SK-N-SH (cell line): ENCODE measurements around the gene WFDC2. TPM values are rescaled to one million over a fixed set of nuclear protein-coding genes. Genes with fewer than 3 reads are reported as not detected.

Source experiments
- CTCF ChIA-PET: fragments of 300-600, 350-600 bp; formaldehyde crosslinking; extraction: SDS; loops from one replicate; lab custom pipeline; 2021; lab: Yijun Ruan, JAX
- POLR2A ChIA-PET: fragments of 350-600 bp; sonication (Branson Sonifier 250); formaldehyde crosslinking; extraction: SDS; loops from one replicate; lab custom pipeline; 2020; ENCODE audit warnings: antibody characterized with exemption, inconsistent platforms; lab: Yijun Ruan, JAX
- DNase-seq: peaks from one replicate; pipeline ENCODE4 v3.0.0; 2012
- H2AFZ ChIP-seq: fragments of 200-600 bp; sonication (generic); 2 replicates; pipeline ENCODE4 v1.8.1; 2016; ENCODE audit warnings: antibody characterized with exemption, mild to moderate bottlenecking, low read depth
- H3F3A ChIP-seq: fragments of 200-600 bp; sonication (generic); replicated peaks from 2 replicates; pipeline ENCODE3; 2016; ENCODE audit warnings: antibody characterized with exemption, mild to moderate bottlenecking; ENCODE audit not compliant: insufficient read depth
- H3K27ac ChIP-seq, 2 experiments: fragments of 200-500 bp in 1 of 2; fragments of 200-600 bp in 1 of 2; sonication (Bioruptor generic) in 1 of 2; sonication (generic), shearing (Covaris generic) in 1 of 2; 2 replicates each; pipeline versions ENCODE4 v1.5.1 to v1.6.1; 2014 to 2016; ENCODE audit warnings: low read depth in 2 of 2, inconsistent platforms in 1 of 2, low read length in 1 of 2, mild to moderate bottlenecking in 1 of 2, mixed read lengths in 1 of 2
- H3K27me3 ChIP-seq: fragments of 200-600 bp; sonication (generic), shearing (Covaris generic); 2 replicates; pipeline ENCODE4 v1.6.1; 2016; ENCODE audit warnings: mixed run types; ENCODE audit not compliant: insufficient read depth
- H3K36me3 ChIP-seq, 2 experiments: fragments of 200-500 bp in 1 of 2; fragments of 200-600 bp in 1 of 2; sonication (Bioruptor generic) in 1 of 2; sonication (generic) in 1 of 2; replicated peaks in 1 of 2; 2 replicates each; pipeline versions ENCODE3 to v1.5.1; 2014 to 2016; ENCODE audit warnings: low read length in 1 of 2, mild to moderate bottlenecking in 1 of 2; ENCODE audit not compliant: insufficient read depth in 2 of 2, control insufficient read depth in 1 of 2
- H3K4me1 ChIP-seq, 2 experiments: fragments of 200-500 bp in 1 of 2; fragments of 200-600 bp in 1 of 2; sonication (Bioruptor generic) in 1 of 2; sonication (generic), shearing (Covaris generic) in 1 of 2; 2 replicates each; pipeline versions ENCODE4 v1.5.1 to v1.6.1; 2014 to 2016; ENCODE audit warnings: low read depth in 1 of 2, low read length in 1 of 2, mixed run types in 1 of 2; ENCODE audit not compliant: insufficient read depth in 2 of 2, control insufficient read depth in 1 of 2
- H3K4me2 ChIP-seq: fragments of 200-600 bp; sonication (generic), shearing (Covaris generic); 2 replicates; pipeline ENCODE4 v1.6.1; 2017; ENCODE audit warnings: mixed run types
- H3K4me3 ChIP-seq, 2 experiments: fragments of 200-500 bp in 1 of 2; fragments of 200-600 bp in 1 of 2; sonication (Bioruptor generic) in 1 of 2; sonication (generic), shearing (Covaris generic) in 1 of 2; 2 replicates each; pipeline versions ENCODE4 v1.5.1 to v1.8.1; 2014 to 2016; ENCODE audit warnings: low read depth in 2 of 2, inconsistent platforms in 1 of 2, low read length in 1 of 2, mild to moderate bottlenecking in 1 of 2, mixed read lengths in 1 of 2, moderate library complexity in 1 of 2
- H3K79me2 ChIP-seq: fragments of 200-600 bp; sonication (generic); 2 replicates; pipeline ENCODE4 v1.8.1; 2017; ENCODE audit warnings: mild to moderate bottlenecking; ENCODE audit not compliant: insufficient read depth
- H3K9ac ChIP-seq: fragments of 200-600 bp; sonication (generic); 2 replicates; pipeline ENCODE4 v1.6.1; 2017; ENCODE audit warnings: mixed run types
- H3K9me2 ChIP-seq: fragments of 200-600 bp; sonication (generic); 2 replicates; pipeline ENCODE4 v1.6.1; 2017; ENCODE audit warnings: mixed run types
- H3K9me3 ChIP-seq: fragments of 200-600 bp; sonication (generic); 2 replicates; pipeline ENCODE4 v1.6.1; 2017; ENCODE audit warnings: mixed run types, mild to moderate bottlenecking, moderate library complexity
- H4K20me1 ChIP-seq: fragments of 200-600 bp; sonication (generic); 2 replicates; pipeline ENCODE4 v1.6.1; 2017; ENCODE audit warnings: mild to moderate bottlenecking, mixed run types; ENCODE audit not compliant: insufficient read depth
- EZH2phosphoT487 ChIP-seq: fragments of 200-600 bp; sonication (generic); IDR thresholded peaks from 2 replicates; pipeline ENCODE4 v1.6.1; 2017; ENCODE audit warnings: low read depth, mixed run types, mild to moderate bottlenecking, antibody characterized with exemption, moderate library complexity, borderline replicate concordance
- FOXJ3 ChIP-seq: sonication (generic); formaldehyde crosslinking; IDR thresholded peaks from 2 replicates; pipeline ENCODE4 v1.5.1; 2020; ENCODE audit warnings: mild to moderate bottlenecking, missing genetic modification reagents
- GATA2 ChIP-seq: sonication (generic); formaldehyde crosslinking; IDR thresholded peaks from 2 replicates; pipeline ENCODE4 v1.5.0; 2020; ENCODE audit warnings: mild to moderate bottlenecking, missing genetic modification reagents
- JUND ChIP-seq: IDR thresholded peaks from 2 replicates; pipeline ENCODE4 v1.4.0; 2012
- NRF1 ChIP-seq: IDR thresholded peaks from 2 replicates; pipeline ENCODE4 v1.6.1; 2012; ENCODE audit warnings: low read depth, mild to moderate bottlenecking, low read length
- SMC3 ChIP-seq: IDR thresholded peaks from 2 replicates; pipeline ENCODE4 v1.6.1; 2012; ENCODE audit warnings: low read depth, low read length, improper control_type of control experiment
- TCF12 ChIP-seq: IDR thresholded peaks from 2 replicates; pipeline ENCODE4 v1.4.0; 2012
- USF1 ChIP-seq: IDR thresholded peaks from 2 replicates; pipeline ENCODE4 v1.4.0; 2012; ENCODE audit warnings: low read depth, borderline replicate concordance
- ZBTB33 ChIP-seq: IDR thresholded peaks from 2 replicates; pipeline ENCODE4 v1.4.0; 2012; ENCODE audit warnings: low read depth, borderline replicate concordance
- WGBS: methylation state at CpG from one replicate; pipeline ENCODE4 v1.1.6; 2017; ENCODE audit warnings: low lambda C conversion rate; 5-methylcytosine and 5-hydroxymethylcytosine counted together
- polyA plus RNA-seq, 3 experiments: library from polyadenylated mRNA; depleted of rRNA; stranded (reverse); fragments of >200 nt; gene quantifications; 2 replicates each; pipeline ENCODE4 v1.2.3, GENCODE V29; 2012
- TF ChIP-seq, protein P1 (sequence below): IDR thresholded peaks from 2 replicates; pipeline ENCODE4 v1.6.1; 2012; ENCODE audit warnings: mild to moderate bottlenecking, low read depth, low read length, moderate library complexity

WFDC2 gene
- polyA plus RNA-seq, 1 of the 3 experiments (the other 2 are of a cell fraction) = 0.21 TPM

DNA sequence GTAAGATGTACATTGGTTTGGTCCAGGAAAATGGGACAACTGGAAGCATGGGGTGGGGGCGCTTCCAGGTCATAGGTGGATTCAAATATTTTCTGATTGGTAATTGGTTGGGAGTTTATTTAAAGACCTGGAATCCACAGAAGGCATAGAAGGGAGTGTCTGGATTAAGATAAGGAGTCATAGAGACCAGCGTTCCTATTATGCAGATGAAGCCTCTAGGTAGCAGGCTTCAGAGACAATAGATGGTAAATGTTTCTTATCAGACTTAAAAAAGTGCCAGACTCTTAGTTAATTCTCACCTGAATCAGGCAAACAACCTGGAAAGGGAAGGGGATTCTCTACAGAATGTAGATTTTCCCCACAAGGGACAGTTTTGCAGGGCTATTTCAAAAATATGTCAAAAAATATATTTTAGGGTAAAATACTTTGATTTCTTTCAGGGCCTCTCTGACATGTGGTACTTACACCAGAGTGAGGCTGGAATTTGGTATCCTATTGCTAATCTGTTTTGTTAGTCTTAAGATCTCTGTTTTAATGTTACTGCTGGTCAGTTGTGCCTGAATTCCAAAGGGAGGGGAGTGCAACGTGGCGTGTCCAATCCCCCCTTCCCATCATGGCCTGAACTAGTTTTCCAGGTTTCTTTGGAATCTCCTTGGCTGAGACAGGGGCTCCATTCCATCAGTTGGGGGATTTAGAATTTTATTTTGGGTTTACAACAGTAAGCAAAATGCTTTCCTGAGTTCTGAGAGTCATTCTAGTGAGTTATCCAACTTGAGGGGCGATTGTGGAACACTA is 28.5 kb upstream of the WFDC2 start:
- Histone ChIP-seq H2AFZ (no peak overlapping the region), H3K27ac (no peak overlapping the region), H4K20me1 (no peaks in the 10 kb centered on the region), H3K9me2 (no peaks in the 10 kb centered on the region), H3K79me2 (no peaks in the 10 kb centered on the region), H3K4me2 (no peak overlapping the region), H3K27me3 (peaks cover 13% of the 10 kb centered on the region; the same call in 1 of the 2 replicates), H3K36me3 (no peaks in the 10 kb centered on the region), H3K9ac (no peak overlapping the region), H3F3A (no peaks in the 10 kb centered on the region), H3K9me3 (no peaks in the 10 kb centered on the region), H3K4me1 (no peaks in the 10 kb centered on the region; a peak in 2 of 4 replicates), H3K4me3 (no peak overlapping the region)
- DNase-seq = no peak
- TF ChIP-seq NRF1 = no peak
- no peak for TF ChIP-seq EZH2phosphoT487
- no peak for TF ChIP-seq ZBTB33
- no peak for TF ChIP-seq USF1
- TF ChIP-seq TCF12 = no peak
- TF ChIP-seq JUND = no peak
- TF ChIP-seq, protein P1, sequence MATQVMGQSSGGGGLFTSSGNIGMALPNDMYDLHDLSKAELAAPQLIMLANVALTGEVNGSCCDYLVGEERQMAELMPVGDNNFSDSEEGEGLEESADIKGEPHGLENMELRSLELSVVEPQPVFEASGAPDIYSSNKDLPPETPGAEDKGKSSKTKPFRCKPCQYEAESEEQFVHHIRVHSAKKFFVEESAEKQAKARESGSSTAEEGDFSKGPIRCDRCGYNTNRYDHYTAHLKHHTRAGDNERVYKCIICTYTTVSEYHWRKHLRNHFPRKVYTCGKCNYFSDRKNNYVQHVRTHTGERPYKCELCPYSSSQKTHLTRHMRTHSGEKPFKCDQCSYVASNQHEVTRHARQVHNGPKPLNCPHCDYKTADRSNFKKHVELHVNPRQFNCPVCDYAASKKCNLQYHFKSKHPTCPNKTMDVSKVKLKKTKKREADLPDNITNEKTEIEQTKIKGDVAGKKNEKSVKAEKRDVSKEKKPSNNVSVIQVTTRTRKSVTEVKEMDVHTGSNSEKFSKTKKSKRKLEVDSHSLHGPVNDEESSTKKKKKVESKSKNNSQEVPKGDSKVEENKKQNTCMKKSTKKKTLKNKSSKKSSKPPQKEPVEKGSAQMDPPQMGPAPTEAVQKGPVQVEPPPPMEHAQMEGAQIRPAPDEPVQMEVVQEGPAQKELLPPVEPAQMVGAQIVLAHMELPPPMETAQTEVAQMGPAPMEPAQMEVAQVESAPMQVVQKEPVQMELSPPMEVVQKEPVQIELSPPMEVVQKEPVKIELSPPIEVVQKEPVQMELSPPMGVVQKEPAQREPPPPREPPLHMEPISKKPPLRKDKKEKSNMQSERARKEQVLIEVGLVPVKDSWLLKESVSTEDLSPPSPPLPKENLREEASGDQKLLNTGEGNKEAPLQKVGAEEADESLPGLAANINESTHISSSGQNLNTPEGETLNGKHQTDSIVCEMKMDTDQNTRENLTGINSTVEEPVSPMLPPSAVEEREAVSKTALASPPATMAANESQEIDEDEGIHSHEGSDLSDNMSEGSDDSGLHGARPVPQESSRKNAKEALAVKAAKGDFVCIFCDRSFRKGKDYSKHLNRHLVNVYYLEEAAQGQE = no peak
- WGBS = 62% methylated on average over 5 of the region's 5 CpGs
- ChIA-PET CTCF (interaction anchor here (1.8 to 2.3 kb wide), 2 partner anchors 121 to 123 kb away, joined by 7 to 9 read pairs; no protein-coding TSS in a partner anchor), POLR2A (no interaction called here)

- Histone ChIP-seq H3K9me3 (no peaks in the 10 kb centered on the region), H2AFZ (no peak overlapping the region), H3K9me2 (no peaks in the 10 kb centered on the region), H3K4me3 (no peak overlapping the region), H3K79me2 (no peaks in the 10 kb centered on the region), H3K27ac (no peak overlapping the region), H3K4me2 (no peak overlapping the region), H3F3A (no peaks in the 10 kb centered on the region), H3K27me3 (peaks cover 13% of the 10 kb centered on the region; the same call in 1 of the 2 replicates), H3K9ac (no peak overlapping the region), H3K4me1 (no peaks in the 10 kb centered on the region; a peak in 1 of 4 replicates), H4K20me1 (no peaks in the 10 kb centered on the region), H3K36me3 (no peaks in the 10 kb centered on the region)
- ChIA-PET POLR2A (no interaction called here), CTCF (no interaction called here)
- DNase-seq = no peak
- 31% methylated on average over 1 of the region's 1 CpG for WGBS
- TF ChIP-seq FOXJ3 (CRISPR knock-in tag) = no peak
- TF ChIP-seq GATA2 = no peak
- TF ChIP-seq TCF12 = no peak
- no peak for TF ChIP-seq SMC3
Measured at GRCh38 chr20:45441746-45442145, 27.8 kb upstream of the WFDC2 start.
